GM12878 (cell line): ENCODE data around the gene CCNY. TPM values are rescaled to one million over a fixed set of nuclear protein-coding genes. Genes with fewer than 3 reads are reported as not detected.

Experiments used
- ATAC-seq: fragments of 200-7000 bp; cut with Tn5 transposase; 3 replicates; pipeline ENCODE4 v1.9.1; 2020; ENCODE audit warnings: mild to moderate bottlenecking, moderate library complexity
- BruUV-seq: library from RNA; stranded (reverse); fragments of 400-500 nt; replicated peaks from 2 replicates; lab custom pipeline; 2021; lab: Mats Ljungman, UMichigan
- CTCF ChIA-PET: fragments of 300-600 bp; sonication (Branson Sonifier 250); formaldehyde crosslinking; extraction: SDS; loops from one replicate; lab custom pipeline; 2021; ENCODE audit warnings: inconsistent platforms; lab: Yijun Ruan, JAX
- POLR2A ChIA-PET: fragments of 350-600 bp; formaldehyde crosslinking; extraction: SDS; loops from one replicate; lab custom pipeline; 2021; ENCODE audit warnings: inconsistent platforms; lab: Charles Lee
- RAD21 ChIA-PET: fragments of 300-600 bp; sonication (Branson Sonifier 250); formaldehyde crosslinking; loops from one replicate; lab custom pipeline; 2023; ENCODE audit warnings: antibody characterized with exemption; ENCODE audit not compliant: unreplicated experiment; lab: Charles Lee
- SMC1A ChIA-PET: fragments of 300-600 bp; sonication (Branson Sonifier 250); formaldehyde crosslinking; loops from one replicate; lab custom pipeline; 2023; ENCODE audit not compliant: unreplicated experiment, uncharacterized antibody; lab: Charles Lee
- DNase-seq: peaks from one replicate; pipeline ENCODE4 v3.0.0-alpha.2; 2011; ENCODE audit warnings: low read depth, low spot score
- FAIRE-seq: peaks from 3 replicates; lab custom pipeline; 2011; peaks lifted over from hg19 to GRCh38; lab: Jason Lieb, UNC
- H2AFZ ChIP-seq: 2 replicates; pipeline ENCODE4 v1.6.0; 2011; ENCODE audit warnings: low read depth, low read length, control low read depth; ENCODE audit not compliant: control insufficient read depth
- H3K27ac ChIP-seq: 2 replicates; pipeline ENCODE4 v1.5.1; 2011; ENCODE audit warnings: control low read depth; ENCODE audit not compliant: control insufficient read depth, insufficient read depth
- H3K27me3 ChIP-seq, 2 experiments: replicated peaks in 1 of 2; 2 replicates each; pipeline versions ENCODE4 v1.6.0 to v1.6.1; 2011; ENCODE audit warnings: low read length in 1 of 2; ENCODE audit not compliant: control insufficient read depth in 2 of 2, insufficient read depth in 2 of 2
- H3K36me3 ChIP-seq, 2 experiments: 2 replicates each; pipeline ENCODE4 v1.5.1; 2011; ENCODE audit warnings: low read length in 1 of 2; ENCODE audit not compliant: control insufficient read depth in 2 of 2, insufficient read depth in 2 of 2
- H3K4me1 ChIP-seq: 2 replicates; pipeline ENCODE4 v1.6.1; 2011; ENCODE audit warnings: mild to moderate bottlenecking, low read length, moderate library complexity, mixed read lengths; ENCODE audit not compliant: control insufficient read depth, insufficient read depth
- H3K4me2 ChIP-seq: 2 replicates; pipeline ENCODE4 v1.6.0; 2011; ENCODE audit warnings: control low read depth; ENCODE audit not compliant: control insufficient read depth, insufficient read depth
- H3K4me3 ChIP-seq: fragments of 200-600 bp; sonication (generic); 2 replicates; pipeline ENCODE4 v1.5.1; 2016
- H3K79me2 ChIP-seq: 2 replicates; pipeline ENCODE4 v1.6.0; 2011; ENCODE audit warnings: low read length; ENCODE audit not compliant: control insufficient read depth, insufficient read depth
- H3K9ac ChIP-seq: 2 replicates; pipeline ENCODE4 v1.8.0; 2011; ENCODE audit warnings: low read length, control low read depth, mixed read lengths; ENCODE audit not compliant: control insufficient read depth, insufficient read depth
- H3K9me3 ChIP-seq: replicated peaks from 3 replicates; pipeline ENCODE4 v1.5.1; 2011; ENCODE audit warnings: mild to moderate bottlenecking, low read length; ENCODE audit not compliant: control insufficient read depth, insufficient read depth
- H4K20me1 ChIP-seq: 2 replicates; pipeline ENCODE4 v1.6.0; 2011; ENCODE audit not compliant: control insufficient read depth, insufficient read depth
- CBX5 ChIP-seq: sonication (generic); IDR thresholded peaks from 2 replicates; pipeline ENCODE4 v1.6.1; 2016; ENCODE audit warnings: low read depth, moderate library complexity, mild to moderate bottlenecking, inconsistent platforms
- CUX1 ChIP-seq: IDR thresholded peaks from 2 replicates; pipeline ENCODE4 v1.6.1; 2012; ENCODE audit warnings: improper control_type of control experiment, low read depth, low read length; ENCODE audit not compliant: insufficient replicate concordance
- DPF2 ChIP-seq: fragments of 450-650 bp; IDR thresholded peaks from 2 replicates; pipeline ENCODE4 v1.6.1; 2017; ENCODE audit warnings: mild to moderate bottlenecking
- EP300 ChIP-seq, 2 experiments: fragments of 150-350 bp in 1 of 2; IDR thresholded peaks; 2 replicates each; pipeline ENCODE4 v1.6.1; 2011 to 2012; ENCODE audit warnings: low read depth in 2 of 2, low read length in 2 of 2, borderline replicate concordance in 1 of 2, improper control_type of control experiment in 1 of 2, inconsistent platforms in 1 of 2; ENCODE audit not compliant: control insufficient read depth in 1 of 2
- NFYB ChIP-seq: IDR thresholded peaks from 2 replicates; pipeline ENCODE4 v1.6.1; 2011; ENCODE audit warnings: low read depth, mild to moderate bottlenecking, low read length, improper control_type of control experiment, moderate library complexity; ENCODE audit not compliant: insufficient read depth
- NR2C2 ChIP-seq: IDR thresholded peaks from 2 replicates; pipeline ENCODE4 v1.6.1; 2011; ENCODE audit warnings: borderline replicate concordance, low read depth; ENCODE audit not compliant: control insufficient read depth, insufficient read length
- PKNOX1 ChIP-seq: fragments of 450-650 bp; IDR thresholded peaks from 2 replicates; pipeline ENCODE4 v1.6.1; 2016; ENCODE audit warnings: mild to moderate bottlenecking
- RCOR1 ChIP-seq: conservative IDR thresholded peaks from 2 replicates; pipeline ENCODE4 v1.6.1; 2012; ENCODE audit warnings: low read depth, low read length, improper control_type of control experiment
- TCF3 ChIP-seq: IDR thresholded peaks from 2 replicates; pipeline ENCODE4 v1.6.1; 2012; ENCODE audit warnings: low read depth, mild to moderate bottlenecking, low read length, borderline replicate concordance; ENCODE audit not compliant: insufficient read depth
- ZBTB40 ChIP-seq: fragments of 450-650 bp; IDR thresholded peaks from 2 replicates; pipeline ENCODE4 v1.6.1; 2016; ENCODE audit warnings: mild to moderate bottlenecking, moderate library complexity, borderline replicate concordance
- WGBS: methylation state at CpG from one replicate; pipeline ENCODE4 v1.1.6; 2016; ENCODE audit warnings: low lambda C conversion rate; ENCODE audit not compliant: insufficient replicate concordance, insufficient coverage; ENCODE audit errors: missing lambda C conversion rate; 5-methylcytosine and 5-hydroxymethylcytosine counted together
- in situ Hi-C: fragments of 300-500 bp; cut with MboI; formaldehyde crosslinking; loops from 9 replicates; pipeline ENCODE4 v1.14.3; 2018; ENCODE audit warnings: mixed read lengths
- intact Hi-C: fragments of 100-400 bp; cut with micrococcal nuclease; formaldehyde crosslinking; loops from one replicate; pipeline ENCODE4 v1.14.2; 2022; ENCODE audit not compliant: unreplicated experiment
- polyA plus RNA-seq, 11 experiments: library from polyadenylated mRNA; depleted of rRNA in 4 of 11; unstranded in 6 of 11; stranded (reverse) in 5 of 11; fragments of >200 nt; fragmentation: Nextera tagmentation in 4 of 11; fragmentation: Illumina TruSeq in 1 of 11; extraction: Ambion mirVana in 4 of 11; extraction: Trizol in 1 of 11; gene quantifications; 1 replicate in 1 of 11; 2 replicates in 10 of 11; pipeline versions ENCODE4 v1.2.1 to v1.2.3, GENCODE V29; 2011 to 2016; ENCODE audit warnings: inconsistent platforms in 2 of 11, missing spikeins in 2 of 11, low read depth in 1 of 11
- total RNA-seq, 4 experiments: library from RNA; depleted of rRNA in 3 of 4; stranded (reverse); fragments of >200 nt in 3 of 4; fragmentation: Illumina TruSeq in 1 of 4; extraction: Trizol in 1 of 4; gene quantifications; 2 replicates each; pipeline versions ENCODE4 v1.2.1 to v1.2.3, GENCODE V29; 2013 to 2021

Gene CCNY
- total and polyA plus RNA-seq, 10 of the 15 experiments (the other 5 are each of a cell fraction or from before 2014, with no cell fraction given): 3.6 to 50.0 (median 26.1) TPM

GRCh38 chr10:35546824-35547225, 210.5 kb downstream of the CCNY start:
- H3K27me3 ChIP-seq: no peaks in the 10 kb centered on the region
- no peaks in the 10 kb centered on the region for H4K20me1 ChIP-seq
- ChIA-PET SMC1A (interaction anchor here (1.0 to 1.8 kb wide), 6 partner anchors 9 to 129 kb away, joined by 3 to 5 read pairs (median 4); no protein-coding TSS in a partner anchor), CTCF (interaction anchor here (0.6 to 2.2 kb wide), 5 partner anchors 9 to 307 kb away, joined by 3 to 8 read pairs (median 4); no protein-coding TSS in a partner anchor), POLR2A (no interaction called here), RAD21 (no interaction called here)
- H3K4me2 ChIP-seq: no peak overlapping the region
- no peak overlapping the region for H3K4me3 ChIP-seq
- no peak overlapping the region for H3K27ac ChIP-seq
- H3K36me3 ChIP-seq: peaks cover 0 to 5% of the 10 kb centered on the region in 2 experiments; a peak in 3 of 4 replicates
- ATAC-seq (no peak), FAIRE-seq (no peak), DNase-seq (no peak)
- WGBS: 95% methylated on average over 4 of the region's 4 CpGs
- intact Hi-C loops: no loop called here
- no TSS peak for BruUV-seq
- H3K79me2 ChIP-seq: no peaks in the 10 kb centered on the region
- no peak for TF ChIP-seq PKNOX1
- no peak for TF ChIP-seq EP300 (IDR thresholded peaks at IDR 0.05; ENCODE audit: borderline replicate concordance in 1 of 2, control insufficient read depth in 1 of 2, low read depth in 2 of 2, low read length in 2 of 2)
- no peak for TF ChIP-seq CBX5
- no peak for TF ChIP-seq ZBTB40
- no peak for TF ChIP-seq NR2C2
- TF ChIP-seq CUX1: no peak
- no peak for TF ChIP-seq RCOR1
- no peak for TF ChIP-seq TCF3
- no peak for TF ChIP-seq DPF2
- TF ChIP-seq NFYB: no peak
- H2AFZ ChIP-seq: no peak overlapping the region
- no peaks in the 10 kb centered on the region for H3K9me3 ChIP-seq
- H3K4me1 ChIP-seq: no peaks in the 10 kb centered on the region
- in situ Hi-C loops: no loop called here
- no peak overlapping the region for H3K9ac ChIP-seq
